GM18907 (cell line): ENCODE results near the gene GPR162.

Experiments
- ATAC-seq: cut with Tn5 transposase; IDR thresholded peaks from one replicate; pipeline ENCODE4 v1.9.1; 2021; ENCODE audit warnings: mild to moderate bottlenecking, moderate library complexity; ENCODE audit not compliant: unreplicated experiment

Gene GPR162

DNA sequence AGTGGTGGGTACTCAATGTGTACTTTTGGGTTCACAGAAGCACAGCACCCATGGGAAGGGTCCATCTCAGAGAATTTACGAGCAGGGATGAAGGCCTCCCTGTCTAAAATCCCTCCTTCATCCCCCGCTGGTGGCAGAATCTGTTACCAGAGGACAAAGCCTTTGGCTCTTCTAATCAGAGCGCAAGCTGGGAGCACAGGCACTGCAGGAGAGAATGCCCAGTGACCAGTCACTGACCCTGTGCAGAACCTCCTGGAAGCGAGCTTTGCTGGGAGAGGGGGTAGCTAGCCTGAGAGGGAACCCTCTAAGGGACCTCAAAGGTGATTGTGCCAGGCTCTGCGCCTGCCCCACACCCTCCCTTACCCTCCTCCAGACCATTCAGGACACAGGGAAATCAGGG lies 1.5 kb upstream of the GPR162 start:
- no peak for ATAC-seq

DNA sequence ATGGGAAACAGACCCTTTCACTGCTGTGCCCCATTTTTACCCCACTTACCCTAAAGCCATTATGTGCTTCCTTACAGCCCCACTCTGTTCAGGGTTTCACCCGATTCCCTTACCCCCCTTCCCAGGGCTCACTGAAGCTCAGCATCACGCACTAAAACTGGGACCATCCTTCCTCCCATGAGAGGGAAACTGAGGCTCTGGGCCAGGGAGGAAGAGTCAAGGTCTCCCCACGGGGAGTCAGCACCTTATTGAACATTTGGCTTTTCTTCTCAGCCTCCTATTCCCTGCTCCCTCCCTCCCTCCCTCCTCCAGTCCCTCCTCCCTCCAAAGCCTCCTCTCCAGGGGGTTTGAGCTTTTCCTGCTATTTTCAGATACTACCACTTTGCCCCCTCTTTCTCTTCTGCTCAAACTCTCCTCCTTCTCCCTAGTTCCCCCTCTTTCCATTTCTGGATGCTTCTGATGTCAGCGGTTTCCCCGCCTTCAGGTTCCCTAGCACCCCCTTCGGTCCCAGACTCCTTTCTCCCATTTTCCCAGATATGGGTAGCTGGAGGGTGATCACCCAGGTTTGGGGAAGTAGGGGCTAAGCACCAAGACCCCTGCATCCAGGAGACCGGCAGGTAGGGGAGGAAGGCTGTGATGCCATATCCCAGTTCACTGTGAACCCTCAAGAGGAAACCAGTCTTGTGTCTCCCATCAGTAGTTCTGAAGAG lies 960 bp downstream of the GPR162 start:
- ATAC-seq = no peak

DNA sequence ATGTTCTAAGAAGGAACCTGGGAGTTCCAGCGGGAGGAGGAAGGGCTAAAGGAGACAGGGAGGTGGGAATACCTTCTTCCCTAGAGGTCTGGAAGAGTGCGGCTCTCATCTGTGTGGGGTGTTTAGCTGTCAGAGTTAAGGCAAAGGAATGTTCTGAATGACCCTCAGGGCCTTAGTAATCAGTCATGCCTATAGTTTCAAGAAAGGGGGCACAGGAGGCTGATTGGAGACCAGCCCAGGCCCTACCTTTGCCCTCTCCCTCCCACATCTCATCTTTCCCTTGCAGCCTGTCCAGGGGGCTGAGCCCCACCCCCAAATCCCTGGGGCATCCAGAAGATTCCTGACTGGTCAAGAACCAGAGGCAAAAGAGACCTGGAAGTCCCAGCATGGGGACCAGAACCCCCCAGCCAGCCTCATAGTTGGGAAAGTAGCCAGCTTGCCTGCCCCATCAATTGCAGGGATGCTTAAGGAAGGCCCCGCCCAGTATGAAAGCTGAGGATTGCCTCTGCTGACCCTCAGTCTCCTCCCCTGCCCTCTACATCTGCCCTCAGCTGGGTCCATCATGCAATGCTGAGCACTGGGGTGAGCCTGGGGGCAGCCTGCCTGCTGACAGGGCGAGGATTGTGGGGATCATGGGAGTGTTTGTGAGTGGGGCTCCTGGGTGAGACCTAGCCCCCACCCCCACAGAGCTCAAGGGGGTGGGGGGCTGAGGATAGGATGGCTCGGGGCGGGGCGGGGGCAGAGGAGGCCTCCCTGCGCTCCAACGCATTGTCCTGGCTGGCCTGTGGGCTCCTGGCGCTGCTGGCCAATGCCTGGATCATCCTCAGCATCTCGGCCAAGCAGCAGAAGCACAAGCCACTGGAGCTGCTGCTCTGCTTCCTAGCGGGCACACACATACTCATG lies 1.8 kb downstream of the GPR162 start:
- no peak for ATAC-seq

DNA sequence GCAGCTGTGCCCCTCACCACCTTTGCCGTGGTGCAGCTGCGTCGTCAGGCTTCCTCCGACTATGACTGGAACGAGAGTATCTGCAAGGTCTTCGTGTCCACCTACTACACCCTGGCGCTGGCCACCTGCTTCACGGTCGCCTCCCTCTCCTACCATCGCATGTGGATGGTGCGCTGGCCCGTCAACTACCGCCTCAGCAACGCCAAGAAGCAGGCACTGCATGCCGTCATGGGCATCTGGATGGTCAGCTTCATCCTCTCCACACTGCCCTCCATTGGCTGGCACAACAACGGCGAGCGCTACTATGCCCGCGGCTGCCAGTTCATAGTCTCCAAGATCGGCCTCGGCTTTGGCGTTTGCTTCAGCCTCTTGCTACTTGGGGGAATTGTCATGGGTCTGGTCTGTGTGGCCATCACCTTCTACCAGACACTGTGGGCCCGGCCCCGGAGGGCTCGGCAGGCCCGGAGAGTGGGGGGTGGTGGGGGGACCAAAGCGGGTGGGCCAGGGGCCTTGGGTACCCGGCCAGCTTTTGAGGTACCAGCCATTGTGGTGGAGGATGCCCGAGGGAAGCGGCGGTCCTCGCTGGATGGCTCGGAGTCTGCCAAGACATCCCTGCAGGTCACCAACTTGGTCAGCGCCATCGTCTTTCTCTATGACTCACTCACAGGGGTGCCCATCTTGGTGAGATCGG lies 2.6 kb downstream of the GPR162 start:
- ATAC-seq = no peak

DNA sequence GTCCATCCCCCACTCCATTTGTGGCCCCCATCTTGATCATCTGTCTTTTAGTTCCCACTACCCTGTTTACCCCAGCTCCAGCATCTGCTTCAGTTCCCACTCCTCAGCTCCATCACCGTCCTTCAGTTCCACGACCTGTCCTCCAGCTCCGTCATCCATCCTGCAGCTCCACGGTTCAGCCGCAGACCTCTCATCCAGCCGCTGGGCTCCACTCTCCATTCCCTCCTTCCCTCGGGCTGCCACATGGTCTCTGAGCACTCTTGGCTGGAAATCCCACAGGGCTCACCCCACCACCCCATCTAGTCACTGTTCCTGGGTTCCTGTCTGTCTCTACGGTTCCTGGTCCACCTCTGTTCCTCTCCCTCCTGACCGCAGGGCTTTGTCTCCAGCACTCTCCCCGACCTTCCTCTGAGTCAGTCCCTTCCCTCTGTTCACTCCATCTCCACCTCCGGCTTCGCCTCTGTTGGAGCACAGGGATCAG lies 3.3 kb downstream of the GPR162 start:
- ATAC-seq = no peak

DNA sequence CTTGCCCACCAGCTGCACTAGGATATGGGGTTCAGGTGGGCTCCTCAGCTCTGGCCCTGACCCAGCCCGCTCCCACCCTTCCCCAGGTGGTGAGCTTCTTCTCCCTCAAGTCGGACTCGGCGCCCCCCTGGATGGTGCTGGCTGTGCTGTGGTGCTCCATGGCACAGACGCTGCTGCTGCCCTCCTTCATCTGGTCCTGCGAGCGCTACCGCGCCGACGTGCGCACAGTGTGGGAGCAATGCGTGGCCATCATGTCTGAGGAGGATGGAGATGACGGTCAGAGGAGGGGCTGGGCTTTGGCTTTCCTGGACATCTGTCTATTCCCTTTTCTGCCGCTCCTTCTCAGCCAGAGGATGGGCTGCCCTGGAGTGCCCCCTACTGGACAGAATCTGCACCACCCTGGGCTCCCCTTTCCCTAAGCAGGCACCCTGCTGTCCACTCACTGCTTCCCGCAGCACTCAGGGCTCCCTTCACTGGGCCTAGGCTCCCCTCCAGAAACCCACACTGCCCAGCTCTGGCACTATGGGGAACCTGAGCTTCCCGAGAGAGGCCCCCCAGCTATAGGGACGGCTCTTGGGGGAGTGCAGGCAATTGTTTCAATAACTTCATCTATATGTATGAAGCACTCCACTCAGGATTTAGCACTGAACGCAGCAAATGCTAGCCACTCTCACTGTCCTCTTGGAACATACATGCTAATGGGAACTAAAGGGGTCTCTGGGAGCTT lies 3.9 kb downstream of the GPR162 start:
- ATAC-seq = no peak

DNA sequence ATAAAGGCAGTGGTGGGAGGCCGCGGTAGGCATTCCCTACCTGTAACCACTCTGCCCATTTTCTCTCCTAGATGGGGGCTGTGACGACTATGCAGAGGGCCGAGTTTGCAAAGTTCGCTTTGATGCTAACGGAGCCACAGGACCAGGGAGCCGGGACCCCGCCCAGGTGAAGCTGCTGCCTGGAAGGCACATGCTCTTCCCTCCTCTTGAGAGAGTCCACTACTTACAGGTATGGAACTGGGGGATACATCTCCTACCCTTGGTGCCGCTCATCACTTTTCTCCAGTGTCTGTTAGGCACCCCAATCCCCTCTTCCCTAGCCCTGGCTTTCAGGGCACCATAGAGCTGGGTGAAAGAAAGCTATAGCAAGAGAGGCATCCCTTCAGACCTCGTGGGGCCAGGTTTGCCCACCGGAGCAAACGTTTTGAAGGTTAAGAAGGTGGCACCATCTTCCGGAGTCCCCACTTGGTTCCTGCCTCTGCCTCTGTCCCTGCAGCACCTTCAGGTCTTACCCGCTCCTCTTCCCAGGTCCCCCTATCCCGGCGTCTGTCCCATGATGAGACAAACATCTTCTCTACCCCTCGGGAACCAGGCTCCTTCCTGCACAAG lies 4.6 kb downstream of the GPR162 start:
- ATAC-seq = no peak

DNA sequence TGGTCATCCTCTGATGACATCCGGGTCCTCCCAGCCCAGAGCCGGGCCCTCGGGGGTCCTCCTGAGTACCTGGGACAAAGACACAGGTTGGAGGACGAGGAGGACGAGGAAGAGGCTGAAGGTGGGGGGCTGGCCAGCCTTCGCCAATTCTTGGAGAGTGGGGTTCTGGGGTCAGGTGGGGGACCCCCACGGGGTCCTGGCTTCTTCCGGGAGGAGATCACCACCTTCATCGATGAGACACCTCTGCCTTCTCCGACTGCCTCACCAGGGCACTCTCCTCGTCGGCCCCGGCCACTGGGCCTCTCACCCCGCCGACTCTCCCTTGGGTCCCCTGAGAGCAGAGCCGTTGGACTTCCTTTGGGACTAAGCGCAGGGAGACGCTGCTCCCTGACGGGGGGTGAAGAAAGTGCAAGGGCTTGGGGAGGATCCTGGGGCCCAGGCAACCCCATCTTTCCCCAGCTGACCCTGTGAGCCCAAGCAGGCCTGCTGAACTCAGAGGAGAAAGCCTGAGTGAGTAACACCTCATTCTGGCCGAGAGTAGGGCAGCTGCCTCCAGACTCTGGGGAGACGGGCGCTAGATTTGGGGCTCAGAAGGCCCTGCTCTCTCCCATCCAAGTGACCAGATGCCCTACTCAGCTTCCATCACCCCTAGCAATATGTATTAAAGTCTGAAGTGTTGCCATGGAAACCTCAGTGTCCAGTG lies 5.3 kb downstream of the GPR162 start:
- ATAC-seq = no peak

DNA sequence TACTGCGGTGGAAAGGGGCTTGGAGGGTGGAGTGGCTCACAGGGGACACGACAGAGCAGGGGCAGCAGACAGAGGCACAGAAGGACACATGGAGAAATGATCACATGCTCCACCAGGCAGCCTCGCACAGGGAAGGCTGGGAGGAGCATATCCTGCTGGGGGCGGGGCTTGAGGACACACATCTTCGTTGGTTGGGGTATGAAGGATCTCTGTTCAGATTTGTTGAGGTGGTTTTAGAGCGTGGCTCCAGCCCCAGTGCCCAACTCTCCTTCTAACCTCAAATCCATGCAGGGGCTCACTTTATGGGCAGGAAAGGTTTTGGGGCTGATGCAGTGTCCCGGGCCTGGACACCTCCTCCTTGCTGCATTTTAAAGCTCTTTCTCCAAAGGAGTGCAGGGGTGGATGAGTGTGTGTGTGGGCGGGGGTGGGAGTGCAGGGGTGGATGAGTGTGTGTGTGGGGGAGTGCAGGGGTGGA lies 5.9 kb downstream of the GPR162 start:
- ATAC-seq = no peak

DNA sequence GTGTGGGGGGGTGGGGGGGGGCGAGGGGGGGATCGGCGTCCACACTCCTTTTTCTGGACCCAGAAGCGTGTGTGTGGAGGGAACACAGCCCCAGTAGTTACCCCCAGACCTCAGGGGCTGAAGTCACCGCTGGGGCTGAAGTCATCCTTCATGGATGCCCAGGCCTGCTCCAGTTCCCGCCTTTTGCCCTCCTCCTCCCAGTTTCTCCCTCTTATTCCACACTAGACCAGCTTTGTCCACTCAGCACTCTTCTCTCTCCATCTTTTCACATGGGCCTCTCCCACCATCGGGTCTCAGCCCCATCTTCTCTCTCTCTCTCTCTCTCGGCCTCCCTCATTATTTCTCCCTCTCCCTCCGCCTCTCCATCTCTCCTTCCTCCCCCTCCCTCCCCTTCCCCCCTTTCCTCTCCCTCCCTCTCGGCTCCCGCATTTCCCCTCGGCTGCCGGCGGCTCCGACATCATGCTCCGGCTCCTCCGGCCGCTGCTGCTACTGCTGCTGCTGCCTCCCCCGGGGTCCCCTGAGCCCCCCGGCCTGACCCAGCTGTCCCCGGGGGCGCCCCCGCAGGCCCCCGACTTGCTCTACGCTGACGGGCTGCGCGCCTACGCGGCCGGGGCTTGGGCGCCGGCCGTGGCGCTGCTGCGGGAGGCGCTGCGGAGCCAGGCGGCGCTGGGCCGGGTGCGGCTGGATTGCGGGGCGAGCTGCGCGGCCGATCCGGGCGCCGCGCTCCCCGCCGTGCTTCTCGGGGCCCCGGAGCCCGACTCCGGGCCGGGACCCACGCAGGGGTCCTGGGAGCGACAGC lies 6.6 kb downstream of the GPR162 start, which contains the start of gene P3H3:
P3H3 (plus strand) TSS at position 426 of the 799 bp plus-strand sequence; CDS start at position 460, 34 bp downstream.
- ATAC-seq = no peak

DNA sequence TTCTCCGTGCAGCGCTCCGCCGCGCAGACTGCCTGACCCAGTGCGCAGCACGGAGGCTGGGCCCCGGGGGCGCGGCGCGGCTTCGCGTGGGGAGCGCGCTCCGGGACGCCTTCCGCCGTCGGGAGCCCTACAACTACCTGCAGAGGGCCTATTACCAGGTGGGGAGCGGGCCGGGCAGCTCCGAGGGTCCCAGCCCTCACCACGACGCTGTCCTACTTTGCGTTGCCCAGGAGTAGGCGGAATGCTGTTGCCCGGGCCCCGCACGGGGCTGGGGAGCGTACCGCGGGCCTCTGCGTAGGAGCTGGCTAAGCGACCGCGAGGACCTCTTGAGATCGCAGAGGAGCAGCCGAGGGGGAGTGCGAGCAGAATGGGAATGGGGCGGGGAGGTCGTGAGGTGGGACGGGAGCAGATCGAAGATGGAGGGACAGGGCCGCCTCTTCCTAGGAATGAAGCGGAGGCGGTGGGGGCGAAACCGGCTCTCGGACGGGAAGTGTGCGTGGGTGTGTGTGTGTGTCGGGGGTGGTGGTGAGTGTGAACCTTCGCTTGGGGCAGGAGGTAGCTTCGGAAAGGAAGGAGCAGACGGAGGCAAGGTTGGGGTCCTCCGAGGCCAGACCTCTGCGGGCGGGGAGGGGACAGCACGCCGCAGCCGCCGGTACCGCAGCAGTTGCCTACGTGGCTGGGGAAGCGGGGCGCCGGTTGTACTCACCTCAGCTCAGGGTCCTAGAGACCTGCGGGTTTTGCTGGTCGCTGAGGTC lies 7.3 kb downstream of the GPR162 start:
- ATAC-seq = no peak

DNA sequence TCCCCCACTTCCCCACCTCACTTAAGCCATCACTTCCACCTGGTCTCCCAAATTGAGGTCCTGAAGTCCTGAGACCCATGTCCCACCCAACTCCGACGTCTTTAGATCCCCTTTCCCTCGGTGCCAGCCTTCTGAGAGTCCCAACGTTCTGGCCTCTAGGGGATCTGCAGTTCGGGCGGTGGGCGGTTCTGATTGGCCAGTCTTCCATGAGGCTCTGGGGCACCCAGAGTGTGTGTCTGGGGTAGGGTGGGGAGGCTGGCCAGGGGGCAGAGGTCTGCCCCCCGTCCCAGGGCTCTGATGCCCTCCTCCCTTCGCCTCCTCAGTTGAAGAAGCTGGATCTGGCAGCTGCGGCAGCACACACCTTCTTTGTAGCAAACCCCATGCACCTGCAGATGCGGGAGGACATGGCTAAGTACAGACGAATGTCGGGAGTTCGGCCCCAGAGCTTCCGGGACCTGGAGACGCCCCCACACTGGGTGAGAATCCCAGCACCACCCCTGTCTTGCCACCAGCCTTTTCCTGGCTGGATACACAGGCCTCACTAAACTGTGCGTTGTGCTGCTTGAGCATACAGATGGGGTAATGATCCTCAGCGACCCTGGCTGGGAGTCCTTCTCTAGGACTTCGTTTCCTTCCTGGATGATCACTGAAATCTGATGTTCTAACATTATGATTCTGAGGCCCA lies 8.1 kb downstream of the GPR162 start:
- no peak for ATAC-seq

DNA sequence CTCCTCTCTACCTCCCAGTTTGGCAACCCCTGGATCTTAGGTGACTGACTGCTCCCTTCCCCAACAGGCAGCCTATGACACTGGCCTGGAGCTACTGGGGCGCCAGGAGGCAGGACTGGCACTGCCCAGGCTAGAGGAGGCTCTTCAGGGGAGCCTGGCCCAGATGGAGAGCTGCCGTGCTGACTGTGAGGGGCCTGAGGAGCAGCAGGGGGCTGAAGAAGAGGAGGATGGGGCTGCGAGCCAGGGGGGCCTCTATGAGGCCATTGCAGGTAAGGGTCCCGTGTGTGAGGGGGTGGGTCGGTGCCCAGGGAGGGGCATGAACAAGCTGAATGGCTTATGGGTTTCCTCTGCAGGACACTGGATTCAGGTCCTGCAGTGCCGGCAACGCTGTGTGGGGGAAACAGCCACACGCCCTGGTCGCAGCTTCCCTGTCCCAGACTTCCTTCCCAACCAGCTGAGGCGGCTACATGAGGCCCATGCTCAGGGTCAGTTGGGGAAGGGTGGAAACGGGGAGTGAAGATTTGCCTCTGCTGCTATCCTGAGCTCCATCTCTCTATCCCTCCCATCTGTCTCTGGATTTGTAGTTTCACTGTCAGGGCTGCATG lies 8.8 kb downstream of the GPR162 start:
- ATAC-seq = no peak

DNA sequence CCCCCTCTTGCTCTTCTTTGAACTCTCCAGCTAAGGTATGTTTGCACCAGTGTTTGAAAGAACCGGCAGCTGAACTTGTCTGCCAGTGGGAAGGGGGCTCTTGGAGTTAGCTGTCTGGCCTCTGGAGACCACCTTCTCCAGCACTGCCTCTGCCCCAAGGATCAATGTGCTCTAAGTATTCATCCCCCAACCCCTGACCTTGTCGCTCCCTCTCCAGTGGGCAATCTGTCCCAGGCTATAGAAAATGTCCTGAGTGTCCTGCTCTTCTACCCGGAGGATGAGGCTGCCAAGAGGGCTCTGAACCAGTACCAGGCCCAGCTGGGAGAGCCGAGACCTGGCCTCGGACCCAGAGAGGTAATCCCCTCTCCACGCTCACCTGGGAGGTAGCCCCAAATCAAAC lies 9.4 kb downstream of the GPR162 start:
- no peak for ATAC-seq

DNA sequence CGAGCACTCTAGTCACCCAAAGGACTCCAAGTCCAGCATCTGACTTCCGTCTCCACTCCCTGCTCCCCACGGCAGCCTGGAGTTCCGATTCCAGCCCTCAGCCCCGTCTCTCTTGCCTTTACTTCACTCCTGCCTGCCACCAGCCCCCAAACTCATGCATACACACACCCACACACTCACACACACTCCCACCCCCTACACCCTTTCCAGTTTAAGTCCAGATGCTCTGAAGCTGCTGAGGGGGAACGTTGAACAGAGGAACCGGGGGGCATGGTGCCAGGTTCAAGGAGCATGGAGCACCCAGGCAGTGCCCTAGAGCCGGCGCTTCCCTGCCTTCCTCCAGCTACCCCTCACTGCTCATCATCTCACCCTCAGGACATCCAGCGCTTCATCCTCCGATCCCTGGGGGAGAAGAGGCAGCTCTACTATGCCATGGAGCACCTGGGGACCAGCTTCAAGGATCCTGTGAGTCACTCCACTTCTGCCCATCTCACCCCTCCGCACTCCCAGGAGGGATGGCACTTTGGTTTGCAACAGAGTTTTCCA lies 9.9 kb downstream of the GPR162 start:
- no peak for ATAC-seq

DNA sequence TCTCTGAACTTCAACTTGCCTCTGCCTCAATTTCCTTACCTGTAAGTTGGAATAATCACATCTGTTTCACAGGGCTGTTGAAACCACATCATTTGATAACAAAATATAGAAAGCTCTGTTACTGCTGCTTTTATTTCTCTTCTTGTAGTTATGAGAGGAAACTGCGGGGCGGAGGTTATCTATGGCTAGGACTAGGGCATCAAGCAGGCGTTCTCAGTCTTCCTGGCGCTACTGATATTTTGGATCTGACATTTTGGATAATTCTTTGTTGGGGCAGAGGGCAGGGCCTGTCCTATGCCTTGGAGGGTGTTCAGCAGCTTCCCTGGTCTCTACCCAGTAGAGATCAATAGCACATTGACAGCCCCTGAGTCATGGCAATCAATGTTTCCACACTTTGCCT lies 10.5 kb downstream of the GPR162 start:
- no peak for ATAC-seq
